Sigmoid colon (tissue), 7 donors: Measurements from ENCODE around the gene CTBP2. TPM values are rescaled to one million over a fixed set of nuclear protein-coding genes. Genes with fewer than 3 reads are reported as not detected.

Source experiments
- DNase-seq: peaks from one replicate; pipeline ENCODE4 v3.0.0-alpha.2; 2019
- H3K27ac ChIP-seq, 4 donors: fragments of 200-600 bp; sonication (generic); one replicate each; pipeline ENCODE4 v1.5.1; 2016 to 2019; ENCODE audit warnings: mild to moderate bottlenecking in 1 of 4
- H3K27me3 ChIP-seq, 3 donors: fragments of 200-600 bp; sonication (generic); one replicate each; pipeline ENCODE4 v1.5.1; 2019; ENCODE audit warnings: mild to moderate bottlenecking in 1 of 3
- H3K36me3 ChIP-seq, 4 donors: fragments of 200-600 bp; sonication (generic); one replicate each; pipeline ENCODE4 v1.5.1; 2016 to 2019
- H3K4me1 ChIP-seq, 4 donors: fragments of 200-600 bp; sonication (generic); one replicate each; pipeline ENCODE4 v1.5.1; 2017 to 2019
- H3K4me3 ChIP-seq, 4 donors: fragments of 200-600 bp; sonication (generic); one replicate each; pipeline ENCODE4 v1.5.1; 2017 to 2019; ENCODE audit warnings: mild to moderate bottlenecking in 2 of 4, moderate library complexity in 1 of 4
- H3K9me3 ChIP-seq, 4 donors: fragments of 200-600 bp in 3 of 4; sonication (generic) in 3 of 4; one replicate each; pipeline versions ENCODE4 v1.5.1 to v1.6.1; 2013 to 2019
- CTCF ChIP-seq, 4 experiments: fragments of 450-650 bp in 3 of 4; fragments of 200-600 bp in 1 of 4; IDR thresholded peaks; one replicate each; pipeline ENCODE4 v1.5.1; 2016 to 2019; ENCODE audit warnings: antibody characterized with exemption in 4 of 4, mild to moderate bottlenecking in 3 of 4, moderate library complexity in 2 of 4
- EP300 ChIP-seq, 4 donors: sonication (generic); formaldehyde crosslinking; IDR thresholded peaks; one replicate each; pipeline ENCODE4 v1.6.1; 2017; ENCODE audit warnings: antibody characterized with exemption in 4 of 4
- POLR2A ChIP-seq, 2 donors: fragments of 450-650 bp; IDR thresholded peaks; one replicate each; pipeline ENCODE4 v1.6.1; 2016; ENCODE audit warnings: antibody characterized with exemption in 2 of 2, mild to moderate bottlenecking in 2 of 2, moderate library complexity in 2 of 2
- POLR2AphosphoS5 ChIP-seq, 4 donors: sonication (generic); formaldehyde crosslinking; IDR thresholded peaks; one replicate each; pipeline ENCODE4 v1.6.1; 2017; ENCODE audit warnings: antibody characterized with exemption in 4 of 4
- WGBS, 2 donors: extraction: QIAGEN DNeasy Blood & Tissue Kit; methylation state at CpG; one replicate each; pipeline ENCODE4 v1.1.7; 2013; 5-methylcytosine and 5-hydroxymethylcytosine counted together
- intact Hi-C: fragments of 100-400 bp; cut with DNase I; formaldehyde crosslinking; loops from one replicate; pipeline ENCODE4 v1.15.1; 2023
- polyA plus RNA-seq, 3 donors: library from polyadenylated mRNA; stranded (reverse); fragments of 200-250 nt; gene quantifications; one replicate each; pipeline ENCODE4 v1.2.3, GENCODE V29; 2013
- total RNA-seq, 4 donors: library from RNA; depleted of rRNA; stranded (reverse); fragments of >200 nt; gene quantifications; one replicate each; pipeline ENCODE4 v1.1.0, GENCODE V29; 2016
- donor health status: healthy with polysubstance abuse.
- donor health status: Bipolar disorder and iron deficiency.
- donor health status: healthy.

Gene CTBP2
- total and polyA plus RNA-seq, 7 donors, result 31.2 to 62.4 (median 52.0) TPM

GRCh38 chr10:125134483-125134848 lies 25.9 kb downstream of the CTBP2 start:
- no peak for TF ChIP-seq CTCF (IDR thresholded peaks at IDR 0.05)
- TF ChIP-seq POLR2A (IDR thresholded peaks at IDR 0.05), result no peak
- no peak for TF ChIP-seq POLR2AphosphoS5 (IDR thresholded peaks at IDR 0.05)
- TF ChIP-seq EP300 (IDR thresholded peaks at IDR 0.05), result no peak
- peaks cover 0 to 21% (median 8%) of the 10 kb centered on the region in 4 donors for H3K36me3 ChIP-seq
- no peak overlapping the region for H3K4me3 ChIP-seq
- WGBS, 2 donors, result 74 to 84% methylated on average over 11 of the region's 11 CpGs
- no peak overlapping the region for H3K27ac ChIP-seq
- no peaks in the 10 kb centered on the region for H3K9me3 ChIP-seq
- no peaks in the 10 kb centered on the region for H3K27me3 ChIP-seq
- intact Hi-C loops, result no loop called here
- peaks cover 0 to 44% (median 32%) of the 10 kb centered on the region in 4 donors for H3K4me1 ChIP-seq
- peak; percentile 62 for DNase-seq

DNA sequence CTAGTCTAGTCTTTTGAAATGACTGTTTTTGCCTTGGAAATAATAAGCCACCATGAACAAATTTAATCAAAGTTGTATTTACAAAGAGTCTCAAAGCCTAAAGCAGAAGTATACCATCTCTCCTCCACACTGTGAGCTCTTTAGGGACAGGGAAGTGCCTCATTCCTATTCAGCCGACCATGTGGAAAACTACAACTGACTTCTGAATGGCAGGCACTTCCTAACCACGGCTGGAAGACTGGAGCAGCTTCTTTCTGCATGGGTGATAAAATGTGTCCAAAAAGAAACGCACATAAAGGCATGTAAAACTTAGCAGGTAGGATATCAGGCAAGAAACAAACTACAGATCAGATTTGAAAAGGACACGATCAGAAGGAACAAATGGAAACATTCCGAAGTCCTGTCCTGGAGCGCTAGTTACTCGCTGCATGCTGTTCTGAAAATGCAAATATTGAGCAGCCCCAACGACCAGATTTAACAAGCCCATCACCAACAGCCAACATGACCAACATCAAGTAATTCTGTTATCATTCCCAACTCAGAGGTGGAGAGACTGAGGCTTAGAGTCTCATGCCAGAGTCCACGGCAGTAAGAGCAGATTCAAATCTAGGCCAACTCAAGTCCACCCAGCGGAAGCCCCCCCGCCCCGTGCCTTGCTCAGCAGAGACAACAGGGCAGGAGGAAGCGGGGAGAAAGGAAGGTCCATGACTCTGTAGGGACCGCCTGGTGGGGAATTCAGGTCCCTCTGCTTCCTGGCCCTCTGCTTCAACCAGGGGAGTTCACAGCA lies 26.5 kb downstream of the CTBP2 start:
- Histone ChIP-seq H3K4me1 (peaks cover 0 to 46% (median 32%) of the 10 kb centered on the region in 4 donors), H3K27ac (no peak overlapping the region), H3K4me3 (no peak overlapping the region), H3K36me3 (peaks cover 0 to 27% (median 8%) of the 10 kb centered on the region in 4 donors), H3K27me3 (no peaks in the 10 kb centered on the region), H3K9me3 (no peaks in the 10 kb centered on the region)
- 66 to 82% methylated on average over 14 of the region's 14 CpGs for WGBS, 2 donors
- intact Hi-C loops, result no loop called here
- TF ChIP-seq EP300 (IDR thresholded peaks at IDR 0.05), result no peak
- no peak for TF ChIP-seq CTCF (IDR thresholded peaks at IDR 0.05)
- no peak for TF ChIP-seq POLR2AphosphoS5 (IDR thresholded peaks at IDR 0.05)
- no peak for TF ChIP-seq POLR2A (IDR thresholded peaks at IDR 0.05)
- DNase-seq, result peak; percentile 50

GRCh38 chr10:125132344-125132743 lies 28.0 kb downstream of the CTBP2 start:
- no peaks in the 10 kb centered on the region for H3K9me3 ChIP-seq
- 95 to 96% methylated on average over 4 of the region's 4 CpGs for WGBS, 2 donors
- intact Hi-C loops, result no loop called here
- no peaks in the 10 kb centered on the region for H3K27me3 ChIP-seq
- H3K4me3 ChIP-seq, result no peak overlapping the region
- no peak for DNase-seq
- H3K36me3 ChIP-seq, result peaks cover 0 to 28% (median 8%) of the 10 kb centered on the region in 4 donors
- TF ChIP-seq POLR2AphosphoS5 (IDR thresholded peaks at IDR 0.05) (no peak), POLR2A (IDR thresholded peaks at IDR 0.05) (no peak), EP300 (IDR thresholded peaks at IDR 0.05) (no peak), CTCF (IDR thresholded peaks at IDR 0.05) (no peak)
- peaks cover 0 to 38% (median 27%) of the 10 kb centered on the region in 4 donors for H3K4me1 ChIP-seq
- no peak overlapping the region for H3K27ac ChIP-seq

DNA sequence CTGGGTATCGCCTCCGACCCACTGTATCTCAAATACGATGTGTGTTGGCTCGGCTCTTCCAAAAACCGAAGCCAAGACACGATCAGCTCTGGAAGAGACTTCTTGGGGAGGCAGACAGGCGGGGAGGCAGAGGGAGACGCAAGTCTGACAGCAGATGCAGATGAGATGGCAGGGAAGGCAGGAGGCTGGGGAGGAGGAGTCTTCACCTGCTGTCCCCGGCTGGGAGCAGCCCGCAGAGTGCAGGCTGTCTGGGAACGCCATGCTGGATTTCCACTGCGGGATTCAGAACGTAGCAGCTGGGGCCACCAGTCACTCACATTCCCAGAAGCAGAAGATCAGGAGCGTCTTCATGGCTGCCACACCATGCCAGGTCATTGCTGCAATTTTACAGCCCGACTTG lies 29.4 kb downstream of the CTBP2 start:
- no peak for DNase-seq
- intact Hi-C loops, result no loop called here
- H3K27ac ChIP-seq, result no peak overlapping the region
- H3K36me3 ChIP-seq, result peaks cover 0 to 28% (median 8%) of the 10 kb centered on the region in 4 donors
- WGBS, 2 donors, result 89 to 94% methylated on average over 15 of the region's 15 CpGs
- no peak for TF ChIP-seq POLR2AphosphoS5 (IDR thresholded peaks at IDR 0.05)
- no peak for TF ChIP-seq POLR2A (IDR thresholded peaks at IDR 0.05)
- TF ChIP-seq CTCF (IDR thresholded peaks at IDR 0.05), result no peak
- no peak for TF ChIP-seq EP300 (IDR thresholded peaks at IDR 0.05)
- no peaks in the 10 kb centered on the region for H3K27me3 ChIP-seq
- H3K4me1 ChIP-seq, result peaks cover 0 to 25% (median 17%) of the 10 kb centered on the region in 4 donors
- H3K9me3 ChIP-seq, result no peaks in the 10 kb centered on the region
- H3K4me3 ChIP-seq, result no peak overlapping the region
